Non-pigmented ciliary epithelial cell (primary cell): ENCODE measurements around the gene FAM20C.
"Not testable (repeated sequence)": the region's sequence is repeated elsewhere in the genome, so short reads cannot be mapped to it uniquely, and the experiment has no call there.

Experiments used
- DNase-seq: peaks from one replicate; pipeline ENCODE4 v3.0.0-alpha.2; 2010; ENCODE audit warnings: low read depth

Gene FAM20C

GRCh38 chr7:174716-175115 is 17.7 kb upstream of the FAM20C start:
- DNase-seq, result no peak

DNA sequence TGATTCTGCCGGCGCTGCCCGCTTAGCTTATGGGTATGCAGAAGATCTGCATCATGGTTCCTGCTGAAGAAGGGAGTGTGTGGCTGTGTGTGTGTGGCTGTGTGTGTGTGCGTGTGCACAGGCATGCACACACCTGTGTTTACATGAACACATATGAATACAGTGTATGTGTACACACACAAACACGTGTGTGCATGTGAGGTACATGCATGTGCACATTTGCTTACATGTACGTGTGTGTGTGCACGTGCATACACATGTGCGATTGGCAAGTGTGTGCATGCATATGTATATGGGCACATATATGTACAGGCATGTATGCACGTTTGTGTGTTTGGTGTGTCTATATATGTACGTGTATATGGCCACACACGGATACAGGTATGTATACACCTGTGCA is 16.4 kb upstream of the FAM20C start:
- no peak for DNase-seq

- no peak for DNase-seq
These were observed 16.0 kb upstream of the FAM20C start for GRCh38 chr7:176381-176780.

DNA sequence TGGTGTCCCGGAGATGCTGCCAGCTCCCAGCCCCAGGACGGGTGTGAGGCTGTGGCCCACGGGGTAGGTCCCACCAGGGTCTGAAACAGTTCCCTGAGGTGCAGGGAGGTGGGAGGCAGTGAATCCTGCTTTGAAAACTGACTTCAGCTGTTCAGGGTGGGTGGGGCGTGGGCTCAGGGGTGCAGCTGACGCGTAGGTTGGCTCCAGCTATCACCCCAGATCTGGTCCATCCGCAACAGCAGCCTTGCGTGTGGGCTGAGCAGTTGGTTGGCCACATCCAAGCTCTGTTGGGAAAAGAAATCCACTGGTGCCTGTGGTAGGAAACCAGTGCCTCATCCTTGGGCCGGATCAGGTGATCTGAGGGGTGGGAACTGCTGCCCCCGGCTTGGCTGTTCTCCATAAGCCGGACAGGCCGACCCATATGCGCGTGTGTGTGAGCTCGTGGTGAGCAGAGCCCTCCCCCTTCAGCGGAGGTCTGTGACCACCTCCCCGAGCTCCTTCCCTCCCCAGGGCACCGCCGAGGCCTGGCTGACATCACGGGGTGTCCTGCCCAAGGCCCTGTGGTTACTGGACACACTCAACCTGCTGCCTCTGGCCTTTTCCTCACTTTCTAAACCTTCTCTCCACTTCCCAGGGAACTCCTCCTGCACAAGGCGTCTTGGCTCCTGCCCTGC is 15.4 kb upstream of the FAM20C start:
- DNase-seq, result no peak

DNA sequence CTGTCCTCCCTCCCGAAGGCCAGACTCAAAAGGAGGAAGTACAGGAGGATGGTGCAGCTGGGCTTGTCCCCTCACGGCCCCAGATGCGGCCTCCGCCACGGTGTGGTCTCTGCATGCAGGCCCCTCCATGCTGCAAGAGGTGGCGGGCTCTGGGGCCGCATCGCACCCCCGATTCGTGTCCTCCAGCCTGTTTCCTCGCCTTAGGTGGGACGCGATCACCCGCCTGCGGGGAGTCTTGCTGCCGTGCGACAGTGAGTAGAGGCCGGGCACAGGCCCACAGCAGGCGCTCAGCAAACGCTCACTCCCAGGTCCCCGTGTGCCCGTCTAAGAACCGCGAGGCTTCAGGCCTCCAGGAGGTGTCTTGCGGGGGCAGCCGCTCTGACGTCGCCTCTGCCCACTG is 13.9 kb upstream of the FAM20C start:
- DNase-seq, result no peak

DNA sequence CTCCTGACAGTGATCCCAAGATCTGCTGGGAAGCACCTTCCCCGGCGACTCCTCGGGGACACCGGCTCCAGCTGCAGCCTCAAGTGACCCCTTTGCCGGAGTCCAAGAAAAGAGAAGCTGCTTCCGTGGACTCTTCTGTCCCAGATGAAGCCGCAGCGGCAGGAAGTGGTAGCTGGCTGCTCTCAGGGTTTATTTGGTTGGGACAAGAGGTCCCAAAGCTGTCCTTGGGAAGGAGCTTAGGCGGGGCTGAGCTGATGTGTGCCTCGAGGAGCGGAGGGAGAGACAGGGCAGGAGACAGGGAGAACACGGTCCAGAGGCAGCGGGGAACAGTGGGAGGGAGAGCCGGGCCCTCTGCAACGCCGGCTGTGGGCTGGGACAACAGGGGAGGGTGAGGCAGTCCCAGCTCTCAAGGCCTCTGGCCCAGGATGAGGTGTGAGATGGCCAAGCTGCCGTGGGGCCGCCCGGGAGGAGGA is 13.1 kb upstream of the FAM20C start:
- no peak for DNase-seq

GRCh38 chr7:179948-180694 is 12.2 kb upstream of the FAM20C start:
- no peak for DNase-seq

- no peak for DNase-seq
These were observed 10.6 kb upstream of the FAM20C start for GRCh38 chr7:181738-182137.

DNA sequence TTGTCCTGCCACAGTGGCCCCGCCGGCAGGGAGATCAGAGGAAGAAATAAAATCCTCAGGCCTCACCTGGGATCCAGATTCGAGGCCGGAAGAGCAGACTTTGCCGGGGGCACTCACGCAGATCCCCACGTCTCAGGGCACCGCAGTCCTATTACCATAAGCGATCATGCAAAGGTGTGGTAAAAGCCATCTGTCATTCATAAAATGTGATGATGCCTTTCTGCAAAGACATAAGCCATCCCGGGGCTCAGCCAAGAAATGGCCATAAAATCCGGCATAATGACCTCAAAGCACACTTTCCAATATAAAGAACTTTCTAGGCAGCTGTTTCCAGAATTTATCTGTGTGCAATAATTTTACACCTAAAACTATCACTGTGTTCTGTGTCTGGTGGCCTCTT is 9.9 kb upstream of the FAM20C start:
- not testable (repeated sequence) for DNase-seq

- DNase-seq, result no peak
These were observed 8.7 kb upstream of the FAM20C start for GRCh38 chr7:183496-184292.

DNA sequence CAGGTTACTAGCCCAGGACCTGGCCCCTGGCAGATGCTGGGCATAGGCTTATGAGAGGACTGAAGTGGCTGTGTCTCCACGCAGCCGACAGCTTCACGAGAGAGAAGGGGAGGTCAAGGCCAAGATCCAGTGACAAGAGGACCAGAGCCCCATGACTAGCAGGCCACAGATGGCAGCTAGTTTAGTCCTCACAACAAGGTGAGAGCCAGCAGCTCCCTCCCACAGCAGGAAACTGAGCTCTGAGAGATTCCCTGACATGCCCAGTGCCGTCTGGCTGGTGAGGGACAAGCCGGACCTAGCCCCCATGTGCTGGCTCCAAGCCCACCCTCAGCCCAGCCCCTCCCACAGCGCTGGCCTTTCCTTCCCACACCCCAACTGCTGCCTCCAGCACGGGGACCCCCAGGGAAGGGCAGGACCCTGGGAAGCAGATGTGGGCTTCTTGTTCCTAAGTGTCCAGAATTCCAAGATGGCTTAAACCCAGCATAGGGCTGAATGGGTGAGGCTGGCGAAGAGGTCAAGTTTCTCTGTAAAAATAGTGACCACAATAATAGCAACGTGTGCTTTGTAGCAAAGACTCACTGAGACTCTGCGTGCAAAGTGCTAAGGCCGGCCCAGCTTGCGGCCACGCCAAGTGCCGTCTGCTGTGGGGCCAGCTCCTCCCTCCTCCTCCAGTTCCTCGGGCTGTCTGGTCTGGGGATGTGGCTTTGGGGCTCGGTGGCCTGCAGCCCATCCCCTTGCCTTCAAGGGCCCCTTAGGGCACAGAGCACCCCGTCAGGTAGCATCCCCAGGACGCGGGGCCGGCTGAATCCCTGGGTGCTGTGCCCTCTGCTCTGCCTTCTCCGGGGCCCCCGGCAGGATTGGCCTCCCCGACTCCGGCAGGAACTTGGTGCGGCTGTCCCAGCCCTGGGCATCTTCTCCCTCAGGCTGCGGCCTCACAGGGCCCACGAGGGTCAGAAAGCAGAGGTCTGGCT is 7.8 kb upstream of the FAM20C start:
- no peak for DNase-seq

DNA sequence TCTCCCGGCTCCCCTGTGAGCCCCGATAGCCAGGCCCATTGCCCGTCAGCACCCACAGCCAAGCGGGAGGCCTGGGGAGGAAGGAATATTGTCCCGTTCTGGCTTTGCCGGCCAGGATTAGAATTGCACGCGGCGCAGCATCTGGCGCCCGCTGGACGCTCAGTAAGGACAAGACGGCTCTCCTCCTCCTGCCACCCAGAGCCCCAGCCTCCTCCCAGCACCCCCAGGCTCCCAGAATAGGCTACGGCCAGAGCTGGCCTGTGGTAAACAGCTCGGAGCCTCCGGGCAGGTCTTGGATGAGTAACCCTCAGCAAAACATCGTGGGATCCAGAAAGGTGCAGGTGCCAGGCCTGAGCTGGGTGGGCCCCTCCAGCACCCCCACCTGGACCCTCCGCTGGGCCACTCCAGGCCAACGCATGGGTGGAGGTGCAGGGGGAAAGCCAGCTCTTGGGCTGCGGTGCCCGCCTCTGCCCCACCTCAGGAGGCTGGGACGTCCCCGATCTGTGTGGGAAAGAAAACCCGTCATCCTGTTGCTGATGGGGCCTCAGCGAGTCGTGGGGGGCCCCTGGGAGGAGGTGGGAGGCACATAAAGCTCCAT is 5.8 kb upstream of the FAM20C start:
- DNase-seq, result no peak

GRCh38 chr7:187227-187927 is 5.0 kb upstream of the FAM20C start:
- no peak for DNase-seq

GRCh38 chr7:188174-188573 is 4.2 kb upstream of the FAM20C start:
- no peak for DNase-seq

DNA sequence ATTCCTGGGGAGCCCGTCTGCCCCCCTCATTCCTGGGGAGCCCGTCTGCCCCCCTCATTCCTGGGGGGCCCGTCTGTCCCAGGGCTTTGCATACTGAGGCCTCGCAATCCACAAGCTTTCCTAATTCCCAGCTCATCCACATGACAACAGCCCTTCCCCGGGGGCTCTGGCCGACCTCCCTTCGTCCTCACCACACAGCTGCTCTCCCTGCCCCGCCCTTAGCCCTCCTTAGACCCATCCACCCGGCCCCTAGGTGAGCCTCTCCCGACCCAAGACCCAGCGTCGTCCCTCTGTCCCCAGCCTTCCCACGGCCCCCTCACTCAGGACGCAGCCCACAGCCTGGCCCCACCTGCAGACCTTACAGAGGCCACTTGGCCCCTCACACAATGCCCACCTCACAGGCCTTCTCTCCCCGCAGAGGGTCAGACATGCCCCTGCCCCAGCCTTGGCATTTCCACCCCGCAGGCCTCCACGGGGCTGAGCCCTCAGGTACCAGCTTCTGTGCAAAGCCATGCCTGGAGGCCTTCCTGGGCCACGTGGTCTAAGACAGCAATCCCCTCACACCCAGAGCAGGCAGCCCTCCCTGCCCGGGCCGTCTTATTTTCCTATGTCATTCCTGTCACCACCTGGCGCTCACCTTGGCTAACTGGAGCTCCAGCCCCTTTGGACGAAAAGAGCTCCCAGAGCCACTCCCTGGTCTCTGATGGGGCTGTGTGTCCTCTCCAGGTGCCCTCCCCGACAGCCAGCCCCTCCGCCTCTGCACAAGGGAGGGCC is 3.5 kb upstream of the FAM20C start:
- DNase-seq, result no peak

- no peak for DNase-seq
These were observed 2.7 kb upstream of the FAM20C start for GRCh38 chr7:189719-190118.

DNA sequence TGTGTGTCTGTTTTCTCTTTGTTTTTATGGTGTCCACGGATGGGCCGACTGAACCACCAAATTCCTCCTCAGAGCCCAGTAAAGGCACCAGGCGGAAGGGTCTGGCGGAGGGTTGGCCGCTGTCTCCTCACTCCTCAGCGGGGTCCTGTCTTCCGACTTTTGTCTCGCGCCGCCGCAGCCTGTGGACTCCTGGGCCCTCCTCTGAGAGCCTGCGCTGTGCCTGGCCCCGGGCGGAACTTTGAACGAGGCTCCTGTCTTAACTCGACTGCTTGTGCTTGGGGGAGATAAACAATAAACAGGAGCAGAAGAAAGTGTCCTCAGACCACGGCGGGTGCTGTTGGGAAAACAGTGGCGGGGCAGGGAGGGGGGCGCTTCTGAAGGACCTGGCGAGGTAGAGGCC is 2.2 kb upstream of the FAM20C start:
- DNase-seq, result no peak

DNA sequence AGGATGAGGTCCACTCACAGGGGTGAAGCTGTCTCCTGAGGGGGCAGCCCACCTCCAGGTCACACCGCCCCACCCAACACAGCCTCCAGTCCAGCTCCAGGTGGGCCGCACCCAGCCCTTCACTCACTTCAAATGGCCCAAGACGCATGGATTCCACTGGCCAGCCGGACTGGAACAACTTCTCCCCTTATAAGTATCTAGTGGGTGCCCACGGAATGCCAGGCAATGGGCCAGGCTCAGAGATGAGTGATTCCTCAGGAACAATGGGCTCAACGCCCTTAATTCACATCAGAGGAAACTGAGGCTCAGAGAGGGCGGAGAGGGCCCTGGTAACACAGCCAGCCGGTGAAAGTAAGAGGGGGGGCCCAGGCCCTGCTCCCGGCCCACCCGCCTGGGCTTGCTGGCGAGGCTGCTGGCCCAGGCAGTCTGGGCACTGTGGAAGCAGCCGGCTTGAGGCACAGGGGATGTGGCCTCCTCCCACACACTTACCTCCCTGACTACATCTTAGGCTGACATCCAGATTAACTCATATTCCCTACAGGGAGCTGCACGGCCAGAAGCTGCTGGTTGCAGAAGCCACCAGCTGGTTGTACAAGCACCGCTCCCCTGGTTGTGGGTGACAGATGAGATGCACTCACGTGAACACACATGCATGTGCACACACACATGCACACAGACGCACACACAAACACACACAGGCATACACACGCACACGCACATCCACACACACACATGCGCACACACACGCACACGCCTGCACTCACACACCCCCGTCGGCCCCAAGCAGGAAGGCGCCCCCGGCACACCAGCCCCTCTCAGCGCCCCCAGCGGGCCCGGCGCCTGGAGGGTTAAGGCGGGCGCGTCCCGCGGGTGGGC is 1.0 kb upstream of the FAM20C start:
- peak; percentile 68 for DNase-seq
